Vagina (tissue), 2 donors: ENCODE measurements around the gene HMCN2. TPM values are rescaled to one million over a fixed set of nuclear protein-coding genes. Genes with fewer than 3 reads are reported as not detected.

ENCODE experiments used
- DNase-seq, 2 donors: peaks; one replicate each; pipeline ENCODE4 v3.0.0-alpha.2; 2017; ENCODE audit errors: extremely low spot score in 2 of 2
- H3K27ac ChIP-seq: fragments of 200-600 bp; sonication (generic); one replicate; pipeline ENCODE4 v1.5.1; 2019
- H3K27me3 ChIP-seq: fragments of 200-600 bp; sonication (generic); one replicate; pipeline ENCODE4 v1.5.1; 2019
- H3K36me3 ChIP-seq, 2 donors: fragments of 200-600 bp; sonication (generic); one replicate each; pipeline ENCODE4 v1.5.1; 2017 to 2019
- H3K4me1 ChIP-seq: fragments of 200-600 bp; sonication (generic); one replicate; pipeline ENCODE4 v1.5.1; 2019
- H3K4me3 ChIP-seq, 2 donors: fragments of 200-600 bp; sonication (generic); 1 replicate in 1 of 2; 2 replicates in 1 of 2; pipeline ENCODE4 v1.5.1; 2016 to 2019
- H3K9me3 ChIP-seq: fragments of 200-600 bp; sonication (generic); one replicate; pipeline ENCODE4 v1.5.1; 2019
- POLR2A ChIP-seq, 2 donors: fragments of 450-650 bp; IDR thresholded peaks; one replicate each; pipeline ENCODE4 v1.6.1; 2017; ENCODE audit warnings: antibody characterized with exemption in 2 of 2, mild to moderate bottlenecking in 2 of 2, moderate library complexity in 2 of 2
- POLR2AphosphoS5 ChIP-seq, 2 donors: sonication (generic); formaldehyde crosslinking; IDR thresholded peaks; one replicate each; pipeline ENCODE4 v1.9.0; 2017; ENCODE audit warnings: antibody characterized with exemption in 2 of 2, mild to moderate bottlenecking in 2 of 2, low read depth in 1 of 2; ENCODE audit not compliant: insufficient read depth in 1 of 2
- intact Hi-C: fragments of 100-400 bp; cut with DNase I; formaldehyde crosslinking; loops from one replicate; pipeline ENCODE4 v1.15.1; 2023
- total RNA-seq: library from RNA; depleted of rRNA; stranded (reverse); fragments of >200 nt; gene quantifications from one replicate; pipeline ENCODE4 v1.2.3, GENCODE V29; 2016
- TF ChIP-seq, protein P1 (sequence below), 3 experiments: fragments of 450-650 bp in 2 of 3; fragments of 200-600 bp in 1 of 3; sonication (generic) in 1 of 3; IDR thresholded peaks; one replicate each; pipeline ENCODE4 v1.5.1; 2017 to 2019; ENCODE audit warnings: antibody characterized with exemption in 3 of 3, mild to moderate bottlenecking in 2 of 3, moderate library complexity in 2 of 3

The HMCN2 gene
- total RNA-seq, 1 donor from 2014 or later, result 5.2 TPM

DNA sequence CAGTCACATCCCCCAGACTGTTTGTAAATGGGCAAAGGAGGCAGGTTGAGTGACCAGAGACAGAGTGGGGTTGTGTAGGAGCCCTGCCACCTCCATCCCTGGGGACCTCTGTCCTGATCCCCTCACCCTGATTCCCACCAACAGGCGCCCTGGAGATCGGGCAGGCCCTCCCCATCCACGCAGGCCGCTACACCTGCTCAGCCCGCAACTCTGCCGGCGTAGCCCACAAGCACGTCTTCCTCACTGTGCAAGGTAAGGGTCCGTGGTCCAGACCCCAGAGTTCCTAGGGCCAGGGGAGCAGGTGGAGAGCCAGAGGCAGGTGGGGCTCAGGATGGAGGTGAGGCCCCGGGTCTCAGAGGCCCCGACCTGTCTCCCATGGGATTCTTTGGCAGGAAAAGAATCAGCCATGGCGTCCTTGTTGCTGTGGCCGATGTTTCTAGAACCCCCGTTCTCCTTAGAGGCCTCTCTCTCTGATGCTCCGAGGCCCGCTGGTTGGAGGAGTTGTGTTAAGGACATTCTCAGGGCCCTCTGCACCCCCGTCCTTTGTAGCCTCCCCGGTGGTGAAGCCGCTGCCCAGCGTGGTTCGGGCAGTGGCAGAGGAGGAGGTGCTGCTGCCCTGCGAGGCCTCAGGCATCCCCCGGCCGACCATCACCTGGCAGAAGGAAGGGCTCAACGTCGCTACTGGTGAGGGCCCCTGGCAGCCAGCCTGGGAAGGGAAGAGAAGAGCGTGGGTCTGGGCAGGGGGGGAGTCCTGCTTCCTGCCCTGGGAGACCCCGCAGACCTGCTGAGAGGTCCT lies 137.3 kb downstream of the HMCN2 start:
- no peak overlapping the region for H3K4me3 ChIP-seq
- no peaks in the 10 kb centered on the region for H3K9me3 ChIP-seq
- intact Hi-C loops, result no loop called here
- no peak overlapping the region for H3K27ac ChIP-seq
- no peaks in the 10 kb centered on the region for H3K36me3 ChIP-seq
- TF ChIP-seq POLR2A (IDR thresholded peaks at IDR 0.05) (no peak), POLR2AphosphoS5 (IDR thresholded peaks at IDR 0.05; ENCODE audit: insufficient read depth in 1 of 2, low read depth in 1 of 2) (no peak)
- TF ChIP-seq, protein P1, sequence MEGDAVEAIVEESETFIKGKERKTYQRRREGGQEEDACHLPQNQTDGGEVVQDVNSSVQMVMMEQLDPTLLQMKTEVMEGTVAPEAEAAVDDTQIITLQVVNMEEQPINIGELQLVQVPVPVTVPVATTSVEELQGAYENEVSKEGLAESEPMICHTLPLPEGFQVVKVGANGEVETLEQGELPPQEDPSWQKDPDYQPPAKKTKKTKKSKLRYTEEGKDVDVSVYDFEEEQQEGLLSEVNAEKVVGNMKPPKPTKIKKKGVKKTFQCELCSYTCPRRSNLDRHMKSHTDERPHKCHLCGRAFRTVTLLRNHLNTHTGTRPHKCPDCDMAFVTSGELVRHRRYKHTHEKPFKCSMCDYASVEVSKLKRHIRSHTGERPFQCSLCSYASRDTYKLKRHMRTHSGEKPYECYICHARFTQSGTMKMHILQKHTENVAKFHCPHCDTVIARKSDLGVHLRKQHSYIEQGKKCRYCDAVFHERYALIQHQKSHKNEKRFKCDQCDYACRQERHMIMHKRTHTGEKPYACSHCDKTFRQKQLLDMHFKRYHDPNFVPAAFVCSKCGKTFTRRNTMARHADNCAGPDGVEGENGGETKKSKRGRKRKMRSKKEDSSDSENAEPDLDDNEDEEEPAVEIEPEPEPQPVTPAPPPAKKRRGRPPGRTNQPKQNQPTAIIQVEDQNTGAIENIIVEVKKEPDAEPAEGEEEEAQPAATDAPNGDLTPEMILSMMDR (IDR thresholded peaks at IDR 0.05), result no peak
- DNase-seq, result no peak
- H3K4me1 ChIP-seq, result no peaks in the 10 kb centered on the region
- H3K27me3 ChIP-seq, result no peaks in the 10 kb centered on the region

DNA sequence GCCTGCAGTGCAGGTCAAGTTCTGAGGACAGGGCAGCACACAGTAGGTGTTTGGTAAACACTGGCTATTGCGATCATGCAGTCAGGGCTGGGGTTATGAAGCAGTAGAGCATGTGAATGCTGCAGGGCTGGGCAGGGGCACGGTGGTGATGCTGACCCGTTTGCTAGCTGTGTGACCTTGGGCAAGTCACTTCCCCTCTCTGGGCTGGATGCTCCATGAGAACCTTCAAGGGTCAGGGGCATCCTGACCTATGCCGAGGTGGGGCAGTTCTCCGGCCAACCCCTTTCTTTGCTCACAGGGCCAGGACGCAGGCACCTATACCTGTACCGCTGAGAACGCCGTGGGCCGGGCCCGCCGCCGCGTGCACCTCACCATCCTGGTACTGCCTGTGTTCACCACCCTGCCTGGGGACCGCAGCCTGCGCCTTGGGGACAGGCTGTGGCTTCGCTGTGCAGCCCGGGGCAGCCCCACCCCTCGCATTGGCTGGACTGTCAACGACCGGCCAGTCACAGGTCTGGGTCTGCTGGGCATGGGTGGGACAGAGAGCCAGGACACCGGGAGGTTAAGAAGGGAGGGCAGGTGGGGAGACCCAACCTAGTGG lies 140.2 kb downstream of the HMCN2 start:
- DNase-seq, result no peak
- Histone ChIP-seq H3K9me3 (no peaks in the 10 kb centered on the region), H3K27me3 (no peaks in the 10 kb centered on the region), H3K36me3 (no peaks in the 10 kb centered on the region), H3K4me3 (no peak overlapping the region), H3K27ac (no peak overlapping the region), H3K4me1 (peaks cover 3% of the 10 kb centered on the region)
- TF ChIP-seq, protein P1 (IDR thresholded peaks at IDR 0.05), result no peak
- TF ChIP-seq POLR2AphosphoS5 (IDR thresholded peaks at IDR 0.05; ENCODE audit: insufficient read depth in 1 of 2, low read depth in 1 of 2) (no peak), POLR2A (IDR thresholded peaks at IDR 0.05) (no peak)
- intact Hi-C loops, result no loop called here

DNA sequence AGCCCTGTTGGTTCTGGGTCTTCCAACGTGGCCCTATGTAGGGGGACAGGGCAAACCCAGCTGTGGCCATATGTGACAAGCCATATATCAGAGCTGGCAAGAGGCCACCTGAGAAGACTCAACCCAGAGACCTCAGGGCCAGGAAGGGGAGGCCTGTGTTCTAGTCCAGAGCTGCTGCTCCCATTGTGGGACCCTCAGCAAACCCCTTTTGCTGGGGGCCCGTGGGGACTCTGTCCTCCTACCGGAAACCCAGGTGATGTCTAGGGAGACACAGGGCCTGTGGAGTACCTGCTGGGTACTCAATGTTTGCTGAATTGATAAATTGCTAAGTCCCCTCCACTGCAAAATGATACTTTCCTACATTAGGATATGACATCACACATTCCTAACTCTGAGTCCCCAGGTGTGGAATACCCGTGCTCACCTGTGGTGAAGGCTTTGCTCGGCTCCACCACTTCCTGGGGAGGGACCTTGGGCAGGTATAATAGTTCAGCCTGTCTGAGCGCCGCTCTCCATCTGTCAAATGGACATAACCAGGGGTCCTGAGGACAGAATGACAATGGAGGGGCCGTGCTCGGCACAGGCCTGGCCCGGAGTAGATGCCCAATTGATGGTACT lies 140.8 kb downstream of the HMCN2 start:
- Histone ChIP-seq H3K27ac (no peak overlapping the region), H3K4me1 (peaks cover 9% of the 10 kb centered on the region), H3K36me3 (no peaks in the 10 kb centered on the region), H3K27me3 (no peaks in the 10 kb centered on the region), H3K4me3 (no peak overlapping the region), H3K9me3 (no peaks in the 10 kb centered on the region)
- TF ChIP-seq POLR2A (IDR thresholded peaks at IDR 0.05), result no peak
- TF ChIP-seq, protein P1 (IDR thresholded peaks at IDR 0.05), result no peak
- no peak for TF ChIP-seq POLR2AphosphoS5 (IDR thresholded peaks at IDR 0.05; ENCODE audit: insufficient read depth in 1 of 2, low read depth in 1 of 2)
- intact Hi-C loops, result no loop called here
- no peak for DNase-seq

DNA sequence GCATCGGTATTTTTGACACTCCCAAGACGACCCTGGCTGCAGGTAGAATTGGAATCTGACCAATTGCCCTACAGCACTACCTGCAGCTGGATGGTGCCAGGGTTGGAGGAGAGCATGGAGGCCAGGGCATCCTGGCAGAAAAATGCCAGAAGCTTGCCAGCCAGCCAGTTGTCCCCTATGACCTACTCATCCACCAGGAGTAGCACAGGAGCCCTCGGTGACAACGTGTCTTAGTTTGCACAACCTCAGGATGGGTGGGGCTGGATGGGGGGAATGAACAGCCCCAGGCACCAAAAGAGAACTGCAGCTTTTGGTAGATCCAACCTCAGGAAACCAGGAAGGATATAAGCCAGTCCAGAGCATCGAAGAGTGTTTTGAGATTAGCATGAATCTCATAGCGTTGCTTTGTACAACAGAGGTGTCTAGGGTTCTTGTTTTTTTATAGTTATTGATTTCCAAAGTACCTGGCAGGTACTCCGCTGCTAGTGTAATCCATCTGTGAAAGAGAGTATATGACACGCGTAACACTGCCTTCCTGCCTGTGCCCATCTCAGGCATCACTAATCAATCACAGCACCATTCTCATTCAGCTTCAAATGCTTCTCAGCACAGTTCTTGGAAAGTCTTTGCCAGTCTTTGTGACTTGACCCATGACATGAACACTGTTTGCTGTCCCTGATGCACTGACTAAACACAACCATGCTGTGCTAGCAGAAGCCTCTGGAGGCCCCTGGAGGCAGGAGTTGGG lies 142.5 kb downstream of the HMCN2 start:
- intact Hi-C loops, result no loop called here
- TF ChIP-seq POLR2A (IDR thresholded peaks at IDR 0.05) (no peak), POLR2AphosphoS5 (IDR thresholded peaks at IDR 0.05; ENCODE audit: insufficient read depth in 1 of 2, low read depth in 1 of 2) (no peak)
- TF ChIP-seq, protein P1 (IDR thresholded peaks at IDR 0.05), result no peak
- no peak overlapping the region for H3K27ac ChIP-seq
- peaks cover 10% of the 10 kb centered on the region for H3K4me1 ChIP-seq
- no peaks in the 10 kb centered on the region for H3K9me3 ChIP-seq
- no peaks in the 10 kb centered on the region for H3K36me3 ChIP-seq
- no peak for DNase-seq
- no peak overlapping the region for H3K4me3 ChIP-seq
- H3K27me3 ChIP-seq, result no peaks in the 10 kb centered on the region
